B cell (primary cell): ENCODE measurements around the gene PACSIN2. TPM values are rescaled to one million over a fixed set of nuclear protein-coding genes. Genes with fewer than 3 reads are reported as not detected.

Experiments
- ATAC-seq: fragments of 200-7000 bp; cut with Tn5 transposase; one replicate; pipeline ENCODE4 v1.10.0; 2021; ENCODE audit warnings: low read depth, mild to moderate bottlenecking, moderate number of reproducible peaks, moderate library complexity
- CTCF ChIA-PET: fragments of 350-600 bp; sonication (Branson Sonifier 250); formaldehyde crosslinking; loops from one replicate; lab custom pipeline; 2021; ENCODE audit warnings: antibody characterized with exemption, inconsistent platforms; lab: Charles Lee
- POLR2A ChIA-PET: fragments of 350-600 bp; sonication (Branson Sonifier 250); formaldehyde crosslinking; loops from one replicate; lab custom pipeline; 2021; ENCODE audit warnings: antibody characterized with exemption; lab: Charles Lee
- DNase-seq: peaks from one replicate; pipeline ENCODE4 v3.0.0; 2013
- H2AFZ ChIP-seq: 2 replicates; pipeline ENCODE4 v1.6.1; 2012; ENCODE audit warnings: mild to moderate bottlenecking, low read depth, low read length; ENCODE audit not compliant: insufficient read depth, poor library complexity, severe bottlenecking
- H3K27ac ChIP-seq, 2 donors: 1 replicate in 1 of 2; 2 replicates in 1 of 2; pipeline ENCODE4 v1.5.1; 2012 to 2013; ENCODE audit warnings: low read length in 2 of 2, mild to moderate bottlenecking in 2 of 2, moderate library complexity in 1 of 2
- H3K27me3 ChIP-seq, 4 experiments: fragments of 200-600 bp in 1 of 4; sonication (generic) in 1 of 4; replicated peaks in 1 of 4; 1 replicate in 2 of 4; 2 replicates in 2 of 4; pipeline versions ENCODE4 v1.6.1 to v1.7.0; 2013 to 2016; ENCODE audit warnings: low read length in 3 of 4, mild to moderate bottlenecking in 2 of 4, mixed read lengths in 1 of 4, moderate library complexity in 1 of 4; ENCODE audit not compliant: insufficient read depth in 4 of 4, control insufficient read depth in 3 of 4; ENCODE audit errors: control extremely low read depth in 1 of 4
- H3K36me3 ChIP-seq, 2 experiments: replicated peaks in 1 of 2; 1 replicate in 1 of 2; 2 replicates in 1 of 2; pipeline versions ENCODE4 v1.6.1 to v1.7.1; 2013; ENCODE audit warnings: low read length in 1 of 2; ENCODE audit not compliant: insufficient read depth in 2 of 2, control insufficient read depth in 1 of 2; ENCODE audit errors: control extremely low read depth in 1 of 2, extremely low read depth in 1 of 2
- H3K4me1 ChIP-seq, 2 donors: fragments of 200-600 bp in 1 of 2; sonication (generic) in 1 of 2; 1 replicate in 1 of 2; 2 replicates in 1 of 2; pipeline versions ENCODE4 v1.5.1 to v1.6.1; 2013 to 2017; ENCODE audit warnings: low read length in 2 of 2; ENCODE audit not compliant: control insufficient read depth in 2 of 2, insufficient read depth in 2 of 2
- H3K4me2 ChIP-seq: replicated peaks from 2 replicates; pipeline ENCODE3; 2012; ENCODE audit warnings: mild to moderate bottlenecking, low read depth, low read length; ENCODE audit not compliant: poor library complexity, severe bottlenecking
- H3K4me3 ChIP-seq, 5 experiments: fragments of 200-600 bp in 1 of 5; sonication (generic) in 1 of 5; 1 replicate in 3 of 5; 2 replicates in 2 of 5; pipeline versions ENCODE4 v1.5.1 to v1.7.0; 2011 to 2016; ENCODE audit warnings: low read length in 4 of 5, mild to moderate bottlenecking in 4 of 5, low read depth in 2 of 5, control low read depth in 1 of 5, moderate library complexity in 1 of 5; ENCODE audit not compliant: insufficient read depth in 1 of 5; ENCODE audit errors: control extremely low read depth in 1 of 5, extremely low read depth in 1 of 5
- H3K79me2 ChIP-seq: fragments of 200-600 bp; sonication (generic); one replicate; pipeline ENCODE4 v1.6.0; 2016; ENCODE audit warnings: low read length; ENCODE audit not compliant: control insufficient read depth, insufficient read depth
- H3K9ac ChIP-seq: fragments of 200-600 bp; sonication (generic); 2 replicates; pipeline ENCODE4 v1.6.1; 2017; ENCODE audit warnings: mild to moderate bottlenecking, low read length, moderate library complexity
- H3K9me3 ChIP-seq, 3 donors: one replicate each; pipeline versions ENCODE4 v1.6.1 to v1.7.1; 2013; ENCODE audit warnings: low read length in 2 of 3; ENCODE audit not compliant: control insufficient read depth in 2 of 3, insufficient read depth in 1 of 3; ENCODE audit errors: control extremely low read depth in 1 of 3
- H4K20me1 ChIP-seq: 2 replicates; pipeline ENCODE4 v1.6.0; 2012; ENCODE audit warnings: mild to moderate bottlenecking, low read length; ENCODE audit not compliant: insufficient read depth, control insufficient read depth, poor library complexity, severe bottlenecking
- H3K27ac Mint-ChIP-seq: one replicate; pipeline ENCODE4 v1.8.0; 2021; ENCODE audit warnings: mixed read lengths
- H3K27me3 Mint-ChIP-seq: one replicate; pipeline ENCODE4 v1.8.0; 2021; ENCODE audit warnings: mixed read lengths
- H3K4me1 Mint-ChIP-seq: one replicate; pipeline ENCODE4 v1.8.0; 2021; ENCODE audit warnings: mixed read lengths
- H3K4me3 Mint-ChIP-seq: one replicate; pipeline ENCODE4 v1.8.0; 2021; ENCODE audit warnings: mixed read lengths
- H3K9me3 Mint-ChIP-seq: one replicate; pipeline ENCODE4 v1.8.0; 2022; ENCODE audit warnings: mixed read lengths; ENCODE audit not compliant: insufficient read depth
- CTCF ChIP-seq: fragments of 200-600 bp; IDR thresholded peaks from one replicate; pipeline ENCODE4 v1.8.0; 2022; ENCODE audit warnings: antibody characterized with exemption, mild to moderate bottlenecking
- EZH2 ChIP-seq: IDR thresholded peaks from 2 replicates; pipeline ENCODE4 v1.6.1; 2012; ENCODE audit warnings: borderline replicate concordance, low read depth, mild to moderate bottlenecking, moderate library complexity, low read length; ENCODE audit not compliant: insufficient read depth, poor library complexity, severe bottlenecking
- WGBS: methylation state at CpG from one replicate; pipeline ENCODE4 v1.1.5; 2013; ENCODE audit warnings: missing lambda C conversion rate; ENCODE audit not compliant: insufficient coverage; 5-methylcytosine and 5-hydroxymethylcytosine counted together
- intact Hi-C: fragments of 100-400 bp; cut with micrococcal nuclease; formaldehyde crosslinking; loops from one replicate; pipeline ENCODE4 v1.10.0; 2022
- polyA plus RNA-seq: library from polyadenylated mRNA; depleted of rRNA; stranded (reverse); fragments of >200 nt; gene quantifications from 2 replicates; pipeline ENCODE4 v1.2.3, GENCODE V29; 2012
- total RNA-seq, 2 donors: library from RNA; stranded (reverse); fragments of 120-200 nt in 1 of 2; gene quantifications; 1 replicate in 1 of 2; 2 replicates in 1 of 2; pipeline versions ENCODE4 v1.2.3 to v1.2.4, GENCODE V29; 2013 to 2022

The PACSIN2 gene
- total and polyA plus RNA-seq, 2 donors (not counting 1 experiment from before 2014, with no cell fraction given) = 26.9 to 59.3 TPM

DNA sequence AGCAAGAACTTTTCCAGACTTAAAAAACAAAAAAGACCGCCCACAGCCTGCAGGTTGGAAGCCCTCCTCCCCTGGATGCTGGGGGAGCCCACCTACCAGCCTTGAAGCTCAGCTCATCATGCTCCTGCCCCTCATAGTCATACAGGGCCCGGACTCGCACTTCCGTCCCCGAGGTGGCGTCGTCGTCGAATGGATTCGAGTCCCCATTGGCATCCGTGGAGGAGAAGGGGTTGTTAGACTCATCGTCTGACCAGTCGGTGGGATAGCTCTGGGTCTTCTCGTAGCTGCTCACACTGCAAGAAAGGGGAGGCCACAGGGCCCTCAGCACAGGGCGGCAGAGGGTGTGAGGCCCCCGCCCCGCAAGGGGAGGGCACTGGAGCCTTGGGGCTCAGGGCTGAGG lies 138.9 kb downstream of the PACSIN2 start:
- ATAC-seq (no peak), DNase-seq (no peak)
- H3K9ac ChIP-seq = no peak overlapping the region
- Mint-ChIP-seq H3K27ac (no peak overlapping the region), H3K9me3 (no peaks in the 10 kb centered on the region), H3K4me3 (no peak overlapping the region), H3K4me1 (no peaks in the 10 kb centered on the region), H3K27me3 (no peaks in the 10 kb centered on the region)
- H3K27ac ChIP-seq = no peak overlapping the region
- no peaks in the 10 kb centered on the region for H4K20me1 ChIP-seq
- intact Hi-C loops = no loop called here
- no peak overlapping the region for H3K4me2 ChIP-seq
- H3K4me3 ChIP-seq = no peak overlapping the region
- peaks cover 0 to 88% of the 10 kb centered on the region in 2 experiments for H3K36me3 ChIP-seq
- H2AFZ ChIP-seq = no peak overlapping the region
- CTCF ChIA-PET = no interaction called here
- no peaks in the 10 kb centered on the region for H3K79me2 ChIP-seq
- no peaks in the 10 kb centered on the region for H3K4me1 ChIP-seq
- H3K27me3 ChIP-seq = no peaks in the 10 kb centered on the region
- H3K9me3 ChIP-seq = no peaks in the 10 kb centered on the region
- POLR2A ChIA-PET = no interaction called here
- TF ChIP-seq CTCF (no peak), EZH2 (no peak)
- WGBS = 98% methylated on average over 6 of the region's 17 CpGs

DNA sequence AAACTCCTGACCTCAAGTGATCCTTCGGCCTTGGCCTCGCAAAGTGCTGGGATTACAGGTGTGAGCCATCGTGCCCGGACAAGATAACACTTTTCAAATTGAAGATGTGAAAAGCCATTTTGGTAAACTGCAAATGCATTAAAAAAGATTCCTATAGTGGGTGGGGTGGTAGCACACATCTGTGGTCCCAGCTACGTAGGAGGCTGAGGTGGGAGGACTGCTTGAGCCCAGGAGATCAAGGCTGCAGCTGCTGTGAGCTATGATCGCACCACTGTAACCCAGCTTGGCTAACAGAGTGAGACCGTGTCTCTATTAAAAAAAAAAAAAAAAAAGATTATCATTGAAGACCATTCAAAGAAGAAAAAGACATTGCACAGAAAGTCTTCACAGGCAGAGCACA lies 140.9 kb downstream of the PACSIN2 start:
- Mint-ChIP-seq H3K27ac (no peak overlapping the region), H3K9me3 (no peaks in the 10 kb centered on the region), H3K4me1 (no peaks in the 10 kb centered on the region), H3K27me3 (no peaks in the 10 kb centered on the region), H3K4me3 (no peak overlapping the region)
- no peaks in the 10 kb centered on the region for H3K4me1 ChIP-seq
- intact Hi-C loops = no loop called here
- H3K79me2 ChIP-seq = no peaks in the 10 kb centered on the region
- peaks cover 0 to 85% of the 10 kb centered on the region in 2 experiments for H3K36me3 ChIP-seq
- no peaks in the 10 kb centered on the region for H3K9me3 ChIP-seq
- no peak for DNase-seq
- ATAC-seq = no peak
- H3K27ac ChIP-seq = no peak overlapping the region
- no peak overlapping the region for H3K9ac ChIP-seq
- H2AFZ ChIP-seq = no peak overlapping the region
- no peak overlapping the region for H3K4me2 ChIP-seq
- WGBS = 92% methylated on average over 5 of the region's 7 CpGs
- TF ChIP-seq CTCF (no peak), EZH2 (no peak)
- no peak overlapping the region for H3K4me3 ChIP-seq
- CTCF ChIA-PET = interaction anchor here (0.8 to 1.9 kb wide), 2 partner anchors 9 to 155 kb away, joined by 3 to 7 read pairs; no protein-coding TSS in a partner anchor
- H4K20me1 ChIP-seq = no peaks in the 10 kb centered on the region
- H3K27me3 ChIP-seq = no peaks in the 10 kb centered on the region
- POLR2A ChIA-PET = no interaction called here
